SK-N-SH (cell line): ENCODE results near the gene NOX3. TPM values are rescaled to one million over a fixed set of nuclear protein-coding genes. Genes with fewer than 3 reads are reported as not detected.

Experiments used
- CTCF ChIA-PET: fragments of 300-600, 350-600 bp; formaldehyde crosslinking; extraction: SDS; loops from one replicate; lab custom pipeline; 2021; lab: Yijun Ruan, JAX
- POLR2A ChIA-PET: fragments of 350-600 bp; sonication (Branson Sonifier 250); formaldehyde crosslinking; extraction: SDS; loops from one replicate; lab custom pipeline; 2020; ENCODE audit warnings: antibody characterized with exemption, inconsistent platforms; lab: Yijun Ruan, JAX
- DNase-seq: peaks from one replicate; pipeline ENCODE4 v3.0.0; 2012
- H2AFZ ChIP-seq: fragments of 200-600 bp; sonication (generic); 2 replicates; pipeline ENCODE4 v1.8.1; 2016; ENCODE audit warnings: antibody characterized with exemption, mild to moderate bottlenecking, low read depth
- H3F3A ChIP-seq: fragments of 200-600 bp; sonication (generic); replicated peaks from 2 replicates; pipeline ENCODE3; 2016; ENCODE audit warnings: antibody characterized with exemption, mild to moderate bottlenecking; ENCODE audit not compliant: insufficient read depth
- H3K27ac ChIP-seq, 2 experiments: fragments of 200-500 bp in 1 of 2; fragments of 200-600 bp in 1 of 2; sonication (Bioruptor generic) in 1 of 2; sonication (generic), shearing (Covaris generic) in 1 of 2; 2 replicates each; pipeline versions ENCODE4 v1.5.1 to v1.6.1; 2014 to 2016; ENCODE audit warnings: low read depth in 2 of 2, inconsistent platforms in 1 of 2, low read length in 1 of 2, mild to moderate bottlenecking in 1 of 2, mixed read lengths in 1 of 2
- H3K27me3 ChIP-seq: fragments of 200-600 bp; sonication (generic), shearing (Covaris generic); 2 replicates; pipeline ENCODE4 v1.6.1; 2016; ENCODE audit warnings: mixed run types; ENCODE audit not compliant: insufficient read depth
- H3K36me3 ChIP-seq, 2 experiments: fragments of 200-500 bp in 1 of 2; fragments of 200-600 bp in 1 of 2; sonication (Bioruptor generic) in 1 of 2; sonication (generic) in 1 of 2; replicated peaks in 1 of 2; 2 replicates each; pipeline versions ENCODE3 to v1.5.1; 2014 to 2016; ENCODE audit warnings: low read length in 1 of 2, mild to moderate bottlenecking in 1 of 2; ENCODE audit not compliant: insufficient read depth in 2 of 2, control insufficient read depth in 1 of 2
- H3K4me1 ChIP-seq, 2 experiments: fragments of 200-500 bp in 1 of 2; fragments of 200-600 bp in 1 of 2; sonication (Bioruptor generic) in 1 of 2; sonication (generic), shearing (Covaris generic) in 1 of 2; 2 replicates each; pipeline versions ENCODE4 v1.5.1 to v1.6.1; 2014 to 2016; ENCODE audit warnings: low read depth in 1 of 2, low read length in 1 of 2, mixed run types in 1 of 2; ENCODE audit not compliant: insufficient read depth in 2 of 2, control insufficient read depth in 1 of 2
- H3K4me2 ChIP-seq: fragments of 200-600 bp; sonication (generic), shearing (Covaris generic); 2 replicates; pipeline ENCODE4 v1.6.1; 2017; ENCODE audit warnings: mixed run types
- H3K4me3 ChIP-seq, 2 experiments: fragments of 200-500 bp in 1 of 2; fragments of 200-600 bp in 1 of 2; sonication (Bioruptor generic) in 1 of 2; sonication (generic), shearing (Covaris generic) in 1 of 2; 2 replicates each; pipeline versions ENCODE4 v1.5.1 to v1.8.1; 2014 to 2016; ENCODE audit warnings: low read depth in 2 of 2, inconsistent platforms in 1 of 2, low read length in 1 of 2, mild to moderate bottlenecking in 1 of 2, mixed read lengths in 1 of 2, moderate library complexity in 1 of 2
- H3K79me2 ChIP-seq: fragments of 200-600 bp; sonication (generic); 2 replicates; pipeline ENCODE4 v1.8.1; 2017; ENCODE audit warnings: mild to moderate bottlenecking; ENCODE audit not compliant: insufficient read depth
- H3K9ac ChIP-seq: fragments of 200-600 bp; sonication (generic); 2 replicates; pipeline ENCODE4 v1.6.1; 2017; ENCODE audit warnings: mixed run types
- H3K9me2 ChIP-seq: fragments of 200-600 bp; sonication (generic); 2 replicates; pipeline ENCODE4 v1.6.1; 2017; ENCODE audit warnings: mixed run types
- H3K9me3 ChIP-seq: fragments of 200-600 bp; sonication (generic); 2 replicates; pipeline ENCODE4 v1.6.1; 2017; ENCODE audit warnings: mixed run types, mild to moderate bottlenecking, moderate library complexity
- H4K20me1 ChIP-seq: fragments of 200-600 bp; sonication (generic); 2 replicates; pipeline ENCODE4 v1.6.1; 2017; ENCODE audit warnings: mild to moderate bottlenecking, mixed run types; ENCODE audit not compliant: insufficient read depth
- FOXM1 ChIP-seq: IDR thresholded peaks from 2 replicates; pipeline ENCODE4 v1.4.0; 2012; ENCODE audit warnings: low read depth, mild to moderate bottlenecking
- GABPA ChIP-seq: IDR thresholded peaks from 2 replicates; pipeline ENCODE4 v1.4.0; 2012; ENCODE audit warnings: low read depth, mild to moderate bottlenecking
- NFIC ChIP-seq: IDR thresholded peaks from 2 replicates; pipeline ENCODE4 v1.4.0; 2012; ENCODE audit warnings: borderline replicate concordance
- SMC3 ChIP-seq: IDR thresholded peaks from 2 replicates; pipeline ENCODE4 v1.6.1; 2012; ENCODE audit warnings: low read depth, low read length, improper control_type of control experiment
- TEAD4 ChIP-seq: IDR thresholded peaks from 2 replicates; pipeline ENCODE4 v1.4.0; 2012; ENCODE audit warnings: mild to moderate bottlenecking, borderline replicate concordance; ENCODE audit not compliant: insufficient read depth
- WGBS: methylation state at CpG from one replicate; pipeline ENCODE4 v1.1.6; 2017; ENCODE audit warnings: low lambda C conversion rate; 5-methylcytosine and 5-hydroxymethylcytosine counted together
- polyA plus RNA-seq, 3 experiments: library from polyadenylated mRNA; depleted of rRNA; stranded (reverse); fragments of >200 nt; gene quantifications; 2 replicates each; pipeline ENCODE4 v1.2.3, GENCODE V29; 2012
- TF ChIP-seq, protein P1 (sequence below): IDR thresholded peaks from 2 replicates; pipeline ENCODE4 v1.6.1; 2012; ENCODE audit warnings: mild to moderate bottlenecking, low read depth, low read length, moderate library complexity
- TF ChIP-seq, protein P2 (sequence below): IDR thresholded peaks from 2 replicates; pipeline ENCODE4 v1.4.0; 2012; ENCODE audit warnings: low read depth, borderline replicate concordance
- TF ChIP-seq, protein P3 (sequence below): fragments of 150-350 bp; IDR thresholded peaks from 2 replicates; pipeline ENCODE4 v1.6.1; 2017; ENCODE audit warnings: antibody characterized with exemption, low read length, low read depth, borderline replicate concordance

Gene NOX3
- polyA plus RNA-seq, 1 of the 3 experiments (the other 2 are of a cell fraction) = 0.02 TPM

DNA sequence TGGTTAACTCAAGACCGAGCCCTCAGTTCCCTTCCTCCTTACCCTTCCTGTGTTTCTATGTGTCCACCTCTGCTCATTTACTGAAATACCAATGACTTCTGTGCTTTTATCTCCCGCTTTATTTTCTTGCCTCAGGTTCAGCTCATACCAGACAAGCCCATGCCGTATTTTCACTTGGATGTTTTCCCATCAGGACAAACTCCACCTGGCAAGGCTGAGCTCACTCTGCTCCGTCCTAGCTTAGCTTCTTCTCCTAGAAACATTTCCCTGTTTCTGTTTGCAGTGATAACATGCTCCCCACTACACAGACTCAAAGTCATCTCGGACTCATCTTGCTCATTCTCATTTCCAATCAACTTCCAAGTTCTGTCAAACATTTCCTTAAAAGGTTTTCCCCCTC is 84.4 kb downstream of the NOX3 start:
- H2AFZ ChIP-seq = no peak overlapping the region
- peaks cover 9% of the 10 kb centered on the region for H3F3A ChIP-seq
- H3K79me2 ChIP-seq = no peaks in the 10 kb centered on the region
- no peak overlapping the region for H3K27ac ChIP-seq
- no peak overlapping the region for H3K9ac ChIP-seq
- H3K4me2 ChIP-seq = no peak overlapping the region
- no peak for DNase-seq
- TF ChIP-seq GABPA (no peak), FOXM1 (no peak), TEAD4 (no peak)
- TF ChIP-seq, protein P1, sequence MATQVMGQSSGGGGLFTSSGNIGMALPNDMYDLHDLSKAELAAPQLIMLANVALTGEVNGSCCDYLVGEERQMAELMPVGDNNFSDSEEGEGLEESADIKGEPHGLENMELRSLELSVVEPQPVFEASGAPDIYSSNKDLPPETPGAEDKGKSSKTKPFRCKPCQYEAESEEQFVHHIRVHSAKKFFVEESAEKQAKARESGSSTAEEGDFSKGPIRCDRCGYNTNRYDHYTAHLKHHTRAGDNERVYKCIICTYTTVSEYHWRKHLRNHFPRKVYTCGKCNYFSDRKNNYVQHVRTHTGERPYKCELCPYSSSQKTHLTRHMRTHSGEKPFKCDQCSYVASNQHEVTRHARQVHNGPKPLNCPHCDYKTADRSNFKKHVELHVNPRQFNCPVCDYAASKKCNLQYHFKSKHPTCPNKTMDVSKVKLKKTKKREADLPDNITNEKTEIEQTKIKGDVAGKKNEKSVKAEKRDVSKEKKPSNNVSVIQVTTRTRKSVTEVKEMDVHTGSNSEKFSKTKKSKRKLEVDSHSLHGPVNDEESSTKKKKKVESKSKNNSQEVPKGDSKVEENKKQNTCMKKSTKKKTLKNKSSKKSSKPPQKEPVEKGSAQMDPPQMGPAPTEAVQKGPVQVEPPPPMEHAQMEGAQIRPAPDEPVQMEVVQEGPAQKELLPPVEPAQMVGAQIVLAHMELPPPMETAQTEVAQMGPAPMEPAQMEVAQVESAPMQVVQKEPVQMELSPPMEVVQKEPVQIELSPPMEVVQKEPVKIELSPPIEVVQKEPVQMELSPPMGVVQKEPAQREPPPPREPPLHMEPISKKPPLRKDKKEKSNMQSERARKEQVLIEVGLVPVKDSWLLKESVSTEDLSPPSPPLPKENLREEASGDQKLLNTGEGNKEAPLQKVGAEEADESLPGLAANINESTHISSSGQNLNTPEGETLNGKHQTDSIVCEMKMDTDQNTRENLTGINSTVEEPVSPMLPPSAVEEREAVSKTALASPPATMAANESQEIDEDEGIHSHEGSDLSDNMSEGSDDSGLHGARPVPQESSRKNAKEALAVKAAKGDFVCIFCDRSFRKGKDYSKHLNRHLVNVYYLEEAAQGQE = no peak
- POLR2A ChIA-PET = no interaction called here
- H3K36me3 ChIP-seq = no peaks in the 10 kb centered on the region
- WGBS = 84% methylated on average over 5 of the region's 5 CpGs
- H3K27me3 ChIP-seq = no peaks in the 10 kb centered on the region
- H3K4me3 ChIP-seq = no peak overlapping the region
- CTCF ChIA-PET = no interaction called here
- H3K9me3 ChIP-seq = no peaks in the 10 kb centered on the region
- no peaks in the 10 kb centered on the region for H3K4me1 ChIP-seq
- no peaks in the 10 kb centered on the region for H3K9me2 ChIP-seq
- H4K20me1 ChIP-seq = no peaks in the 10 kb centered on the region

DNA sequence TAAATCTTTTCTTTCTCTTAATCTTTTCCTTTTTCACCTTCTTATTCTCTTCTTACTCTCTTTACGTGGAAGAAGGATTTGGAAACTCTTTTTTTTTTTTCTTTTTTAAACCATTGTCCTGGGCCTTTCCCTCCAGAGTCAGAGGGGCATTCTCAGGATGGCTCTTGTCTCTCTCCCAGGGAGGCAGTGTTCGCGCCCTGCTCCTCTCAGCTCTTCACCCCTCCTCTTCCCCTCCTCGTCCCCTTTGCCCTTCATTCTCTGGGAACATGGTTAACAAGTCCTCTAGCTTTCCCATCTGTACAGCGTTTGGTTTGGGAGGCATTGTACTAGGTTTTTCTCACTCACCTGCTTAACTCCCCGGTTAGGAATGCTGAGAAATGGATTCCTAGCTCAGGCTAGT is 89.3 kb downstream of the NOX3 start:
- Histone ChIP-seq H2AFZ (no peak overlapping the region), H3K27ac (no peak overlapping the region), H3F3A (no peaks in the 10 kb centered on the region), H3K79me2 (no peaks in the 10 kb centered on the region), H4K20me1 (no peaks in the 10 kb centered on the region), H3K9me2 (no peaks in the 10 kb centered on the region), H3K9me3 (no peaks in the 10 kb centered on the region), H3K4me2 (no peak overlapping the region), H3K27me3 (no peaks in the 10 kb centered on the region), H3K4me1 (no peaks in the 10 kb centered on the region), H3K9ac (no peak overlapping the region), H3K36me3 (no peaks in the 10 kb centered on the region), H3K4me3 (no peak overlapping the region)
- TF ChIP-seq, protein P2, sequence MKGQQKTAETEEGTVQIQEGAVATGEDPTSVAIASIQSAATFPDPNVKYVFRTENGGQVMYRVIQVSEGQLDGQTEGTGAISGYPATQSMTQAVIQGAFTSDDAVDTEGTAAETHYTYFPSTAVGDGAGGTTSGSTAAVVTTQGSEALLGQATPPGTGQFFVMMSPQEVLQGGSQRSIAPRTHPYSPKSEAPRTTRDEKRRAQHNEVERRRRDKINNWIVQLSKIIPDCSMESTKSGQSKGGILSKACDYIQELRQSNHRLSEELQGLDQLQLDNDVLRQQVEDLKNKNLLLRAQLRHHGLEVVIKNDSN = no peak
- TF ChIP-seq SMC3 = no peak
- no peak for TF ChIP-seq NFIC
- TF ChIP-seq, protein P3, sequence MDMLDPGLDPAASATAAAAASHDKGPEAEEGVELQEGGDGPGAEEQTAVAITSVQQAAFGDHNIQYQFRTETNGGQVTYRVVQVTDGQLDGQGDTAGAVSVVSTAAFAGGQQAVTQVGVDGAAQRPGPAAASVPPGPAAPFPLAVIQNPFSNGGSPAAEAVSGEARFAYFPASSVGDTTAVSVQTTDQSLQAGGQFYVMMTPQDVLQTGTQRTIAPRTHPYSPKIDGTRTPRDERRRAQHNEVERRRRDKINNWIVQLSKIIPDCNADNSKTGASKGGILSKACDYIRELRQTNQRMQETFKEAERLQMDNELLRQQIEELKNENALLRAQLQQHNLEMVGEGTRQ = no peak
- no peak for TF ChIP-seq GABPA
- DNase-seq = no peak
- WGBS = 79% methylated on average over 6 of the region's 6 CpGs
- CTCF ChIA-PET = interaction anchor here (0.6 to 1.3 kb wide), 2 partner anchors 14 to 183 kb away, joined by 4 read pairs; no protein-coding TSS in a partner anchor
- POLR2A ChIA-PET = no interaction called here
